ENCODE data around the gene SPATA2. TPM values are rescaled to one million over a fixed set of nuclear protein-coding genes. Genes with fewer than 3 reads are reported as not detected.
"Not testable (repeated sequence)": the region's sequence is repeated elsewhere in the genome, so short reads cannot be mapped to it uniquely, and the experiment has no call there.

Gene SPATA2
- total and polyA plus RNA-seq, 2 of the 8 experiments (the other 6 are each of a cell fraction or from before 2014, with no cell fraction given): 11.0 to 13.0 TPM

GRCh38 chr20:49861232-49861631 lies 54.1 kb downstream of the SPATA2 start:
- POLR2A ChIA-PET (ENCODE audit: partially characterized antibody): interaction anchor here (1.2 kb wide), 1 partner anchor 10 kb away, joined by 3 read pairs; no protein-coding TSS in a partner anchor
- not testable (repeated sequence) for DNase-seq (ENCODE audit: low read depth in 1 of 2, low spot score in 2 of 2); H3K27ac ChIP-seq (ENCODE audit: low read depth, low read length)

More at GRCh38 chr20:49861232-49861631, 54.1 kb downstream of the SPATA2 start:
- H3K56ac ChIP-seq (replicated peaks; ENCODE audit: insufficient read length, low read depth, low read length); H2BK20ac ChIP-seq (ENCODE audit: low read length); H2AFZ ChIP-seq (ENCODE audit: low read length); H2BK5ac ChIP-seq (ENCODE audit: low read depth, low read length); H3K9ac ChIP-seq (replicated peaks in 1 of 4; ENCODE audit: extremely low read depth in 1 of 4, low read depth in 3 of 4, low read length in 3 of 4); H4K5ac ChIP-seq (ENCODE audit: insufficient read length, low read depth, low read length); H3K4ac ChIP-seq (replicated peaks; ENCODE audit: insufficient read length, low read depth, low read length); H2AK5ac ChIP-seq (ENCODE audit: low read depth, low read length); H4K8ac ChIP-seq (ENCODE audit: extremely low read depth, insufficient read depth, low read length); H3K27me3 ChIP-seq (replicated peaks in 1 of 4; ENCODE audit: control insufficient read depth in 3 of 4, extremely low read depth in 1 of 4, insufficient read depth in 3 of 4, low read length in 3 of 4); H3K4me3 ChIP-seq (ENCODE audit: extremely low read depth in 1 of 4, insufficient read depth in 2 of 4, low read depth in 3 of 4, low read length in 4 of 4); H3K4me2 ChIP-seq (ENCODE audit: insufficient read depth in 1 of 2, low read depth in 2 of 2, low read length in 2 of 2); H3K79me1 ChIP-seq (ENCODE audit: low read depth, low read length); H3K14ac ChIP-seq (ENCODE audit: insufficient read length); H3K4me1 ChIP-seq (replicated peaks in 1 of 4; ENCODE audit: control insufficient read depth in 3 of 4, insufficient read depth in 4 of 4, low read length in 3 of 4); H3K9me3 ChIP-seq (ENCODE audit: insufficient read depth in 2 of 2, low read depth in 1 of 2, low read length in 1 of 2); H3K18ac ChIP-seq (ENCODE audit: extremely low read depth, low read length); H4K20me1 ChIP-seq (replicated peaks in 1 of 2; ENCODE audit: control insufficient read depth in 1 of 2, insufficient read depth in 2 of 2, low read length in 2 of 2); FAIRE-seq; H2BK12ac ChIP-seq (ENCODE audit: low read depth, low read length); H2BK120ac ChIP-seq (replicated peaks; ENCODE audit: low read depth, low read length); H4K91ac ChIP-seq (replicated peaks; ENCODE audit: insufficient read length, low read length); H3K23ac ChIP-seq (ENCODE audit: insufficient read length); H3K23me2 ChIP-seq (ENCODE audit: low read depth, low read length); H3K79me2 ChIP-seq (ENCODE audit: control insufficient read depth in 1 of 2, insufficient read depth in 2 of 2, low read length in 2 of 2); H3K36me3 ChIP-seq (ENCODE audit: control insufficient read depth in 2 of 4, insufficient read depth in 4 of 4, low read length in 3 of 4): not testable (repeated sequence)
- WGBS, 2 experiments (ENCODE audit: extremely low coverage in 1 of 2, insufficient coverage in 1 of 2, insufficient read length in 1 of 2, insufficient replicate concordance in 2 of 2, low coverage in 1 of 2, low lambda C conversion rate in 2 of 2, missing lambda C conversion rate in 1 of 2): 87% methylated on average over 3 of the region's 3 CpGs; no CpG with 5 or more reads in 1 of the 2 experiments
- CTCF ChIA-PET (ENCODE audit: partially characterized antibody): interaction anchor here (2.1 to 2.3 kb wide), 2 partner anchors 10 to 252 kb away, joined by 6 to 8 read pairs; no protein-coding TSS in a partner anchor
- 0 out of 2 replicates have a peak overlapping the region, but pooled peaks have one; percentile 16 for H2BK15ac ChIP-seq (ENCODE audit: low read length)

Measured in H1 (cell line).